GM13977 (cell line): ENCODE results near the gene TUBGCP4.

Experiments used
- DNase-seq: peaks from one replicate; pipeline ENCODE4 v3.0.0; 2012; ENCODE audit warnings: low spot score
- in situ Hi-C: fragments of 300-500 bp; cut with MboI; formaldehyde crosslinking; loops from one replicate; pipeline ENCODE4 v1.12.0; 2022; ENCODE audit warnings: low sequenced_read_pairs, low pct_unique_long_range_greater_than_20kb, mixed read lengths, inconsistent platforms; ENCODE audit not compliant: unreplicated experiment
- TF ChIP-seq, protein P1 (sequence below): IDR thresholded peaks from 2 replicates; pipeline ENCODE4 v1.5.1; 2012; ENCODE audit warnings: mild to moderate bottlenecking, control low read depth; ENCODE audit not compliant: insufficient read depth; ENCODE audit errors: extremely low read depth, missing control alignments

TUBGCP4 gene

DNA sequence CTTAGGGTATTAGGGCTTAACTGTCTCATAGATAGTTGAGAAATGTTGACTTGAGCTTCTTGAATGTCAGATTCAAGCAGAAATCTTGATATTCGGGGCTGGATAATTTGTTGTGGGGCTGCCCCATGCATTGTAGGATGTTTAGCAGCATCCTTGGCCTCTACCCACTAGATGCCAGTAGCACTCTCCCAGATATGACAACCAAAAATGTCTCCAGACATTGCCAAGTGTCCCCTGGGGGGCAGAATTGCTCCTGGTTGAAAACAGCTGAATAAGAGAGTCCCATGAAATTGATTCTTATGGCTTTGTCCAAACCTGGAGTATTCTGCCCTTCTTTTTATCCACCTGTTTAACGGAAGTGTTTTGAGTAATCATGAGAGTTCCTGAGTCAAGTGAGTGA is 24.6 kb upstream of the TUBGCP4 start:
- DNase-seq = no peak
- in situ Hi-C loops = no loop called here

DNA sequence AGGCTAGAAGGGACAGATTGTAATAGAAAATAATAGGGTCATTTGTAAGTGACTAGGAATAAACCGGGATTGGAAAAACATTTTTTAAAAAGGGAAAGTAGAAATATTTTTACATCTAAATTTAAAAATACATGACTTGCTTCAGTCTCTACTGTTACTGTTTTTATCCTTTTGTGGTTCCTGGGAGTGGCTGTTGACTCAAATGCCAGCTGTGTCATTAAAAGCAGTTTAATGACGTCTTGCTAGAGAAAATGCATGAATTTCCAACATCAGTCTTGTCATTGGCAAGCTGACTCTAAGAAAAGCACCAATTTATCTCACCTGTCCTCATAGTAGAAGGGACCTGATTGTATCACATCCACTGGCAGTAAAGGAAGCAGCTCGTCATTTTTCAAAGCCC is 23.8 kb upstream of the TUBGCP4 start:
- DNase-seq = no peak
- TF ChIP-seq, protein P1, sequence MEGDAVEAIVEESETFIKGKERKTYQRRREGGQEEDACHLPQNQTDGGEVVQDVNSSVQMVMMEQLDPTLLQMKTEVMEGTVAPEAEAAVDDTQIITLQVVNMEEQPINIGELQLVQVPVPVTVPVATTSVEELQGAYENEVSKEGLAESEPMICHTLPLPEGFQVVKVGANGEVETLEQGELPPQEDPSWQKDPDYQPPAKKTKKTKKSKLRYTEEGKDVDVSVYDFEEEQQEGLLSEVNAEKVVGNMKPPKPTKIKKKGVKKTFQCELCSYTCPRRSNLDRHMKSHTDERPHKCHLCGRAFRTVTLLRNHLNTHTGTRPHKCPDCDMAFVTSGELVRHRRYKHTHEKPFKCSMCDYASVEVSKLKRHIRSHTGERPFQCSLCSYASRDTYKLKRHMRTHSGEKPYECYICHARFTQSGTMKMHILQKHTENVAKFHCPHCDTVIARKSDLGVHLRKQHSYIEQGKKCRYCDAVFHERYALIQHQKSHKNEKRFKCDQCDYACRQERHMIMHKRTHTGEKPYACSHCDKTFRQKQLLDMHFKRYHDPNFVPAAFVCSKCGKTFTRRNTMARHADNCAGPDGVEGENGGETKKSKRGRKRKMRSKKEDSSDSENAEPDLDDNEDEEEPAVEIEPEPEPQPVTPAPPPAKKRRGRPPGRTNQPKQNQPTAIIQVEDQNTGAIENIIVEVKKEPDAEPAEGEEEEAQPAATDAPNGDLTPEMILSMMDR = no peak
- in situ Hi-C loops = no loop called here

More for the DNA sequence above, 24.6 kb upstream of the TUBGCP4 start:
- TF ChIP-seq, protein P1 = peak; percentile 26

DNA sequence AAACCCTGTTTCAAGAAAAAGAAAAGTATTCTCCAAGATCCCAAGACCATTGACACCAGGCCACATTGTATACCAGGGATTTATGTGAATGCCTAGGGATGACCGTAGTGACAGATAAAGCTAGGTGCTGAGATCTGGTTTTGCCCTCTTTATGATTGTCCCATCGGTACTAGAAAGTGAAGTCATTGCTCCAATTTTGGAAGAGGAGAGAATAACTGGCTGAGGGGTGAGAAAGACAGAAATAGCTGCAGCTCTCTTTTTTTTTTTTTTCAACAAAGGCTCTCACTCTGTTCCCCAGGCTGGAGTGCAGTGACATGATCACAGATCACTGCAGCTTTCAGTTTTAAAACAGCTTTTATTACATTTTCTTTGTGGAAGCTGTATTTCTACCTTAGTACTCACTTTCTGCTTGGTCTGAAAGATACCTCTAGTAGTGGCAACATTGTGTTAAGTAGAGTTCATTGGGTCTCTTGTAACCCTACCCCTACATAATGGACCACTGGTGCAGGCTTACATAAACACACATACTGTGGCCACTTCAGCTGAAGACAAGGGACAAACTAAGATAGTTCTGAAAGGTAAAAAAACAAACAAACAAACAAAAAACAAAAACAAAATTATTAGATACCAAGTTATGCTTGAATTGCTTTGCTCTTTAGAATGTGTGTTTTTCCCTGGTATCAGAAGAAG is 18.1 kb upstream of the TUBGCP4 start:
- TF ChIP-seq, protein P1 = no peak
- DNase-seq = no peak
- in situ Hi-C loops = no loop called here

GRCh38 chr15:43360821-43361220 is 10.1 kb upstream of the TUBGCP4 start:
- no peak for DNase-seq
- TF ChIP-seq, protein P1 = no peak
- in situ Hi-C loops = no loop called here

- TF ChIP-seq, protein P1 = no peak
- DNase-seq = no peak
- in situ Hi-C loops = no loop called here
Measured at GRCh38 chr15:43361313-43361903, 9.5 kb upstream of the TUBGCP4 start.

GRCh38 chr15:43370310-43370974 is 459 bp upstream of the TUBGCP4 start:
- TF ChIP-seq, protein P1 = no peak
- in situ Hi-C loops = no loop called here
- DNase-seq = no peak
